ENCODE measurements around the gene CATSPERE.
"Not testable (repeated sequence)": the region's sequence is repeated elsewhere in the genome, so short reads cannot be mapped to it uniquely, and the experiment has no call there.

The CATSPERE gene

GRCh38 chr1:244449936-244450508, 11.1 kb upstream of the CATSPERE start:
- no peak for DNase-seq

GRCh38 chr1:244450597-244451538, 10.2 kb upstream of the CATSPERE start:
- peak; percentile 65 to 66 for DNase-seq

- no peak for DNase-seq
Observed at GRCh38 chr1:244451539-244451950, 9.5 kb upstream of the CATSPERE start, which contains the start of gene ADSS2. ADSS2 (minus strand) TSS chr1:244451909; CDS start chr1:244451817, 92 bp downstream.

GRCh38 chr1:244451951-244452795, 8.9 kb upstream of the CATSPERE start:
- DNase-seq, result peak; percentile 99

- DNase-seq, result no peak
Observed at GRCh38 chr1:244454412-244454811, 6.7 kb upstream of the CATSPERE start.

- DNase-seq, result no peak
Observed at GRCh38 chr1:244456586-244456985, 4.5 kb upstream of the CATSPERE start.

- no peak for DNase-seq
Observed at GRCh38 chr1:244458781-244459180, 2.3 kb upstream of the CATSPERE start.

- peak; percentile 36 to 37 for DNase-seq
Observed at GRCh38 chr1:244460197-244460596, 876 bp upstream of the CATSPERE start.

- DNase-seq, result no peak
Observed at GRCh38 chr1:244466724-244467123, 5.7 kb downstream of the CATSPERE start.

GRCh38 chr1:244473059-244473605, 12.1 kb downstream of the CATSPERE start:
- no peak for DNase-seq

- DNase-seq, result not testable (repeated sequence)
Observed at GRCh38 chr1:244484971-244485370, 23.9 kb downstream of the CATSPERE start.

GRCh38 chr1:244494653-244495052, 33.6 kb downstream of the CATSPERE start:
- no peak for DNase-seq

- no peak for DNase-seq
Observed at GRCh38 chr1:244496186-244496585, 35.1 kb downstream of the CATSPERE start.

- no peak for DNase-seq
Observed at GRCh38 chr1:244497805-244498204, 36.7 kb downstream of the CATSPERE start.

GRCh38 chr1:244499484-244499883, 38.4 kb downstream of the CATSPERE start:
- DNase-seq, result not testable (repeated sequence)

- DNase-seq, result not testable (repeated sequence)
Observed at GRCh38 chr1:244500515-244500914, 39.4 kb downstream of the CATSPERE start.

- DNase-seq, result no peak
Observed at GRCh38 chr1:244502630-244503029, 41.6 kb downstream of the CATSPERE start.

- DNase-seq, result no peak
Observed at GRCh38 chr1:244513493-244513892, 52.4 kb downstream of the CATSPERE start.

- DNase-seq, result no peak
Observed at GRCh38 chr1:244515680-244516079, 54.6 kb downstream of the CATSPERE start.

GRCh38 chr1:244536316-244536715, 75.2 kb downstream of the CATSPERE start:
- DNase-seq, result no peak

GRCh38 chr1:244545511-244545910, 84.4 kb downstream of the CATSPERE start:
- DNase-seq, result no peak

GRCh38 chr1:244548558-244549115, 87.6 kb downstream of the CATSPERE start:
- no peak for DNase-seq
